NCI-H2107 (cell line): ENCODE data around the gene SEMA4G.

Experiments
- DNase-seq: peaks from one replicate; lab custom pipeline; 2025; lab: John Stamatoyannopoulos, UW

The SEMA4G gene

DNA sequence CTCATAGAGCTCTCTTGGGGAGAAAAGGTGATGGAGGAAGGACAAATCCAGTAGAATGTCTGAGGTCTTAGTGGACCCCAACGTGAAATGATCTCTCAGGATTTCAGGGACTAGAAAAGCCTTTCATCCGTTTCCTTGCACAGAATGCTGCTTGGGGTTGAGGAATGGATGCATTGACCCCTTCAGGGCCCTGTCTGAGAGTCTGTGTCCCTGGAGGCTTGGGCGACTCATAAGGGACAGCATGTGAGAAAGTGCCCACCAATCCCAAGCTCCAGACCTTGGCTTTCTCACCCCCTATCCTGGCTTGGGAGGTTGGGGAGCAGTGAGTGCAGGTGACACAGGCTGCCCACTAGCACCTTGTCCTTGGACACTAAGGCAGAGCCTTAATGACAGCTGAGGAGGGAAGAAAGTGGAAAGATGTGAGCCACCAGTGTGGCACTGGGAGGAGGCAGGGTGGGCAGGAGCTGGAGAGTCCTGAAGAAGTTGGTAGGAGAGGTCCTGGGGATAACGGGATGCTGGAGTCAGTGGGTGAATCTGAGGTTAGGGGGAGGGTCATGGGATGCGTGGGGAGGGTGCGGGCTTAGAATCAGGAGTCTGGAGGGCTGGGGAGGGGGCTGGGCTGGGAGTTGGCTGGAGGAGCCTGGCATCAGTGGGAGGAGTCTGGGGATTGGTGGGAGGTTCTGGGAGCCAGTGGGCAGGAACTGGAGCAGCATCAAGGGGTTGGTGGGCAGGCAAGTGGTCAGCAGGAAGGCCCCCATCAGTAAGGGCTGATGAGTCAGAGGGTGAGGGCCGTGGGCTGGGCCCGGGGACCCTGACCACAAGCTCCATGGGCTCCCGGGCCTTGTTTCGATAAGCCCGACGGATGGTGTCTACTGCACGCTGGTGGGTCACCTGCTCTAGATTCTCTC lies 38.9 kb downstream of the SEMA4G start:
- DNase-seq: no peak

DNA sequence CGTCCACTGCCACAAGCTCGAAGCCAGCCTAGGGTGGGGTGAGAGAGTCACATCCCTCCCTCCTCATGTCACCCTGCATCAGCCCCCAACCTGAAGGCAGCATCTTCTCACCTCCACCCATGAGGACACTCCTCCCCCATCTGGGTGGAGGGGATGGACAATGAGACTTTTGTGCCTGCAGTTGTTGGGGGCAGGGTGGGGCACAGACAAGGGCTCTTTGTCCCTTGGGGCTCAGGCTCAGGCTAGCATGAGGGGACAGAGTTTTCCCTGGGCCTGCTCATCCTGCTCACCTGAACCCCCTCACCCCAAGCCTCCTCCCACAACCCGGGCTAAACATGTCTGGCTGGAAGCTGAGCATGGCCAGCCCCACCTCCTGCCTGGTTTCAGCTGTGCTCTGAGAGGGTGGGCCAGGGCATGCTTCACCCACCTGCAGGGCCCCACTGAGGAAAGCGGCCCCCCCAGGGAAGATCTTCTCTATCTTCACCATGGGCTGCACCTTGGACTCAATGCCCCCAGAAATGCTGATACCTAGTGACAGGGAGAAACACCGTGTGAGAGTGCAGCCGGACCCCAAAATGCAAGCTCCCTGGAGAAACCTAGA lies 39.6 kb downstream of the SEMA4G start:
- no peak for DNase-seq

DNA sequence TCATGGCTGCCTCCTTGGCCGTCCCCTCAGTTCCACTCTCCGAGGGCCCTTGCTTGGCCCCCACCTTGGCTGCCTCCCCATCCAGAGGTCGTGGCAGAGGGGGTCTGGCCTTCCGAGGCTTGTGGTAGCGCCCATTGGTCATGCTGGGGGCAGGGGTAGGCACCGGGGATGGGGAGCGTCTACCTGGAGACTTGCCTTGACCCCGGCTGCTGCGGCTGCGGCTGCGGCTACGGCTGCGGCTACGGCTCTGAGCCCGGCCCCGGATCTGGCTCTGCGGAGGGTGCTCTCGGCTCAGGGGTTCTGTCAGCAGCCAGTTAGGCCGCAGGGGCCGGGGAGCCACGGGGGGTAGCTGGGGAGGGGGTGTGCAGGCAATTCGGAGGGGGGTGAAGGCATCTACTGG lies 41.0 kb downstream of the SEMA4G start:
- DNase-seq: no peak

DNA sequence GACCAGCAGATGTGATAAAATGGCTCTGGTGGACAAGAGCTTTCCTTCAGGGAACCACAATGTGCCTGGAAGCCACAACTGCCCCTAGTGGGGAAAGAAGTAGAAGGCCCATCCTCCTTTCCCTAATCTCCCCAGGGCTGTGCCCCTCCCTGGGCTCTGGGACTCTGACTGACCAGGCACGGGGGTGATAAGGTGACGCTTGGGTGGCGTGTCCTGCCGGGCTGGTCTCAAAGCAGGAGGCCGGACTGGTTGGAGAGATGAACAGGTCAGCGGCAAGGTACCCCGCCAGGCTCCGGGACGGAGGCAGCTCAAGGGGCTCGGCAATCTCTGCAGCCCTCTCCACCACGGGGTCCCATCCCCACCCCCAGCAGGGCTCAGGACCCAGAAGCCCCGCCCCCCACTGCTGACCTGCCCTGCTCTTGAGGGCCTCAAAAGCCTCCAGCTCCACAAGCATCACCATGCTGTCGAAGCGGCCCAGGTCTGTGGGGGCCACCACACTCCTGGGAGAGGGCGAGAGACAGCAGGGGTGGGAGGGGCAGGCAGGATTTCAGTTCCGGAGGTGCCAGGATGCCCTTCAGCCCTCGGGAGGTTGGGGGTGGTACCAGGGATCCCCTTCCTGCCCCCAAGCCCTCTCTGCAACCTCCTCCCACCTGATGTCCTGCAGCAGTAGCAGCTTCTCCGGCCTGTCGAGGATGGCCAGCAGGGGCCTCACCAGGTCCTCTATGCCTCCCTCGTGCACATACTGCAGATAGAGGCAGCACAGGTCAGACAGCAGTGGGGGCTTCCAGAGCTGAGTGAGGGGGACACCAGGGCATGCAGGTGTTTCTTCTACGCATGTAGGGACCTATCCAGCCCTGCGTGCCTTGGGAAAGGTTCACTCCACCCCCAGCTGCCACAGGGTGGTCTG lies 42.5 kb downstream of the SEMA4G start:
- no peak for DNase-seq

DNA sequence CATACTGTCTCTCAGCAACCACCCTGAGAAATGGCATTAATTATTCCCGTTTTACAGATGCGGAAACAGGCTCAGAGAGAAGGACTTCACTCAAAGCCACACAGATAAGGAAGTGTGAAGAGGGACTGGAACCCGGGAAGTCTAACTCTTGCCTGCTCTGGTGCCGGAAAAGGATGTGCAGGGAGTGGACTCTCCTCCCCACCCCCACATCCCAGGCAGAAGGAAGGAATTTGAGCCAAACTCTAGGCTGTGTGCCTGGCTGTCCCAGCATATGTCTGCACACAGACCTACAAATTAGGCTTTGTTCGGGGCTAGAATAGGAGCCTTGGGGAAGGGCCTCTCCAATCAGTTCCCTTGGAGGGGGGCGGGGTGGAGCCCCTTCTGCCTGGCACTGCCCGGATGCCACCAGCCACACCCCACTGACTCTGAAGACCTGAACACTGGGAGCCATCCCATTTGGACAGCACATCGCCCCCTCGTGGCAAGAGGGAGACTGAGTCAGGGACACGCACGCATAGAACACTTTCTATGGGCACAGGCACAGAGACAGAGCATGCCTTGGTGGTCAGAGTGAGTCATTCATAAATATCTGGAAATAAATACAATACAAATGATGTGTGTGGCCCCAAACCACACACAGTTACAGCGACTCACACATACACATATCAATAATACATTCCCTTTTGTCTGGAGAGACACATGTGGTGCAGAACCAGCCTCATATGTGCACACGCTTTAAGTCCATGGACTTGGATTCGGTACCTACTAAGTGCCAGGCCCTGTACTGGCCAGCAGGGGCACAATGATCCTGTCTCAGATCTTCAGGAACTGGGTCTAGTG lies 43.4 kb downstream of the SEMA4G start:
- DNase-seq: peak; percentile 34

DNA sequence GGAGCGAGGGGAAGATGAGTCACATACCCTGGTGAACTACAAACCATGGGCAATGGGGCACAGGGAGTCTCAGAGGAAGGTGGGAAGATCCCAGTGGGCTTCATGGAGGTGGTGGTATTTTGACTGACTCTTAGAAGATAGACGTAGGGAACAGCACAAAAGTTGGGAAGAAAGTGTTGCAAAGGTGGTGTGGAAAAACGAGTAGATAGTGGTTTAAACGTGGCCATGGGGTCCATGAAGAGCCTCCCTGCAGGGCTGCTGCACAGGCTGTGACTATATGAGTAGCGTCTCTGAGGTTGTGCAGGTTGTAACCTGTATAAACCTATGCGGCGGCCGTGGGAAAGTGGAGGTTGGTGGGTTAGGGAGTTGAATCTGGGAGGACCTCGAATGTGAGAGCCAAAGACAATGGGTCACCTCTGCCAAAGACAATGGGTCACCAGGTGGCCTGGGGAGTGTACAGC lies 44.1 kb downstream of the SEMA4G start:
- DNase-seq: no peak

DNA sequence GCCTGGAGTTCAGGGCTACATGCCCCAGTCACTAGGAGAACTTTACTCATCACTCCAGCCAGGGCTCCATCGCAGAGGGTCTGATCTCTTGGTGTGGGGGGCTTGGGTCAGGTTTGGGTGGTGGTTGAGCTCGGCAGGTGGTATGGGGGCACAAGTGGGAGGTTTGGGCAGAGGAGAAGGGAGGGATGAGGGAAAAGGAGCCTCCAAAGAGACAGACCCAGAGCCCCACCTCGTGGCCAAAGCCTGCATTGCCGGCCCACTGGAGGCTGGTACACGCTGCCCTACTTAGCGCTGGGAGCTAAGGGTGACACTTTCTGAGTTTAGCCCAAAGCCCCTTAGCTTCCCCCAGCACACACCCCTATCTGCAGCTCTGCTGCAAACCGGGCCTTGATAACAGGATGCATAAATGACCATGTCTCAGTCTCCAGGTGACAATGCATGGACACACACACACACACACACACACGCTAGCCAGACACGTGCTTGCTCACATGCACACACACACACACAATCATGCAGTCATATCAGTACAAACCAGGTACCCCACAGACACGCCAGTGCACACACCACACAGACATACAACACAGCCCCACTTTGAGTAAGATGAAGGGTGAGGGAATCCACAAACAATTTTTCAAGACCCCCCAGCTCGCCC lies 45.1 kb downstream of the SEMA4G start:
- no peak for DNase-seq

DNA sequence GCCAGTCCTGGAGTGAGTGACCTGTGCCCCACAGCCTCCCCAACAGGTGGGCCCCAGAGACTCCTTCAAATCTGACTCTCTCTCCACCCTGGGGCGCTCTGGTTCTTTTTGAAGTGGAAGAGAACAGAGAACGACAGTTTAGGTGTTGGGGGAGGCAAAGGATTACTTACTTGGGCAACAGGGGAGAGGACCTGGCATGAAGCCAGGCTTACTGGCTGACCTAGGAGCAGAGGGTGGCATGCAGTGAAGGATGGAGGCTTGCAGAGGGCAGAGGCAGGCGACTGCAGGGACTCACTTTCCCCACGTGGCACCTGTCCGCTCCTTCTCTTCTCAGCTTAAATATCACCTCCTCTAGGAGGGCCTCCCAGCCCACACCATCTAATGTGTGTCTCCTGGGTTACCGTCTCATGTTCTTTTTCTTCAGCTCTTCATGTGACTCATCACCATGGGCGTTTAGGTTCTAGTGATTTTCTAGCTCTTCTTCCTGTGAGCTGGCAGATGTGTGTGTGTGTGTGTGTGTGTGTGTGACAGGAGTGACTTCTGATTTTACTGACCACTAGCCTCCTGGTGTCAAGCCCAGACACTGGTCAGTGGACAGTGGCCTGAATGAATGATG lies 45.8 kb downstream of the SEMA4G start:
- DNase-seq: no peak

DNA sequence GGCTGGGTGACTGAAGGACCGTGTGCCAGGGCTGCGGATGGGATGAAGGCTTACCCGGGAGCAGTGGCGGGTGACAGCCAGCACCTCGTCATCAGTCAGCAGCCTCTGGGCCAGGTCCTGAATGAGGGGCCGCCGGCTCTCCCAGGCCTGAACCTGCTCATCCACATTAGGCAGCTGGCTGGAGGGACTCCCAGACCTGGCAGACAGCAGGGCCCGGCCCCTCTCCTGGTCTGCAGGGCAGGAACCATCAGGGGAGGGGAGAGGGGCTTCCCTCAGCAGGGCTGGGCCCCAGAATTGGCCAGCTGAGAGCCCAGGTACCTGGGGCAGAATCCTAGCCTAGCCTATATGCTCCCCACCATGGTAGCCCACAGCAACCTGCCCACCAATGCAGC lies 46.3 kb downstream of the SEMA4G start:
- no peak for DNase-seq

DNA sequence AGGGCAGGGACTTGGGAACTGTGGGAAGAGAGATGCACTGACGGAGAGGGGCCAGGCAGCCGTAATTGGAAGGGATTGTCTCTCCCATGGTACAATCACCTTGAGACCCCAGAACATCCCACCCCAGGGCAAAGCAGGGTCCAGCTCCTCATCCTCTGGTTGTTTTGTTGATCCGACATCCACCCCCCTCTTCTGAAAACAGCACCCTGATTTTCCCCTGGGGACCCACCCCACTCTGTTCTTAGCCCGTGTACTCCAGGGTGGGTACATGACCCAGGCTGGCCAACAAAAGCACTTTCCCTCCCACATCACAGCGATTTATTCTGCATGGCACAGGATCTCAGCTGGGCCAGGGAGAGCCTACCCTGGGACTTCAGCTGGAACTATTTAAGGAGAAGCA lies 47.5 kb downstream of the SEMA4G start:
- no peak for DNase-seq

DNA sequence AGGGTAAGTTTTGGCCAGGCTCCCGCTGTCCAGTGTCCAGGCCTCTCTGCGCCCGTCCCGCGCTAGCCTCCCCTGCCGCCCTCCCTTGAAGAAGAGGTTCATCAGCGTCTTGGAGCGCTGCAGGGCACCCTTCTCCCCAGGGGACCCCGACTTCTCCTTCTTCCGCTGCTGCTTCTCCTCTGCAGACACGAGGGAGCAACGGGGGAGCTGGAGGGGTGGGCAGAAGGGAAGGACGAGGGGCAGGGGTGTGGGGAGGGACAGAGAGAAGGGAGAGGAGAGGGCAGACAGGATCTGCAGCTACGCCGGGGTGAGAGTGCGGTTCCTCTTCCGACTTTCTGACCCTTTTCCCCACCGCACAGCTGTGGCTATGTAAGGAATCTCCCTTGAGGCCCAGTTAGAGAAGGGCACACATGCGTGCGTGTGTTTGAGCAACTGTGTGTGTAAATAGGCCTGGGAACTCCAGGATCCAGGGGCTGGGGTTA lies 48.9 kb downstream of the SEMA4G start:
- DNase-seq: no peak

DNA sequence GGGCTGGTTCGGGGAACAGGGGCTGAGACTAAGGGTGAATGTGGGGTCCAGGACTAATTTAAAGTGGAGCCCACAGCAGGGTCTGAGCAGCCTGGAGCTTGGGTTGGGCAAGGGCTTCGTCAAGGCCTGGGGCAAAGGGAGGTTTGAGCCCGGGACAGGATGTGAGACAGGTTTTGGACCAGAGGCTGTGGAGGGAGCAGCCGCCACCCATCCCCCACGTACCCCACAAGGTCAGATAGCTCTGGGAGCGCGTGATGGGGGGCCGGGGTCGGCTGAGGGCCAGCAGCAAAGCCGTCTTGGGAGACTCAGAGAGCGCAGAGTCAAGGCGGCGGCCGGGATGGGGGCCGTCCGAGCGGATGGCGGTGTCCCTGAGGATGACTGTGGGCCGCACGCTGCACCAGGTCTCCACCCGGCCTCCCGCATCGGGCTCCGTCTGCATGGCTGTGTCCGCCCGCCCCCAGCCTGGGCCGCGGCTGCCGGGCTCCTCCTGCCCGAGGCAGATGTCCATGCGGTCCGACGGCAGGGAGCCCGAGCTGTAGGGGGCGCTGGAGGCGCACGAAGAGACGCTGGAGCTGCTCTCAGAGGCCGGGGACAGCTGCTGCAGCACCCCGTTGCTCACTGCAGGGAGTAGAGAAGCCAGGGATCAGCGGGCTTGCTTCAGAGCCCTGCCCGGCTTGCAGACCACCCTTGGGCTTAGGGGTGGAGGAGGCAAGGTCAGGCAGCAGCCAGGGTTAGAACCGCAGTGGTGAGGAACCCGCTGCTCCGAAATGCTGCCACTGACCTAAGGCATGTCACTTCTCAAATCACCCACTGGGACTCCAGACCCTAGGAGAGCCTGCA lies 49.5 kb downstream of the SEMA4G start:
- peak; percentile 33 for DNase-seq
